HG03280 (cell line): ENCODE data around the gene HECTD4.
"Not testable (repeated sequence)": the region's sequence is repeated elsewhere in the genome, so short reads cannot be mapped to it uniquely, and the experiment has no call there.

Source experiments
- ATAC-seq: cut with Tn5 transposase; IDR thresholded peaks from one replicate; pipeline ENCODE4 v1.9.1; 2021; ENCODE audit warnings: mild to moderate bottlenecking, moderate library complexity; ENCODE audit not compliant: unreplicated experiment

The HECTD4 gene

DNA sequence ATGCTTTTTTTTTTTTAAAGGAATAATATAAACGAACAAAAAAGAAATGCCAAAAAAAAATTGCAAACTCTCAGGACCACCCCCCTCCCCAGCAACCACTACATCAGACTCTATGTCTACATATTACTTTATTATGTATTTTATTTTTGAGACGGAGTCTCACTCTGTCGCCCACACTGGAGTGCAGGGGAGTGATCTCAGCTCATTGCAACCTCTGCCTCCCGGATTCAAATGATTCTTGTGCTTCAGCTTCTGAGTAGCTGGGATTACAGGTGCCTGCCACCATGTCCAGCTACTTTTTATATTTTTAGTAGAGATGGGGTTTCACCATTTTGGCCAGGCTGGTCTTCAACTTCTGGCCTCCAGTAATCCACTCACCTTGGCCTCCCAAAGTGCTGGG, 22.9 kb downstream of the HECTD4 start:
- no peak for ATAC-seq

- no peak for ATAC-seq
Measured at GRCh38 chr12:112357214-112357613, 25.0 kb downstream of the HECTD4 start.

DNA sequence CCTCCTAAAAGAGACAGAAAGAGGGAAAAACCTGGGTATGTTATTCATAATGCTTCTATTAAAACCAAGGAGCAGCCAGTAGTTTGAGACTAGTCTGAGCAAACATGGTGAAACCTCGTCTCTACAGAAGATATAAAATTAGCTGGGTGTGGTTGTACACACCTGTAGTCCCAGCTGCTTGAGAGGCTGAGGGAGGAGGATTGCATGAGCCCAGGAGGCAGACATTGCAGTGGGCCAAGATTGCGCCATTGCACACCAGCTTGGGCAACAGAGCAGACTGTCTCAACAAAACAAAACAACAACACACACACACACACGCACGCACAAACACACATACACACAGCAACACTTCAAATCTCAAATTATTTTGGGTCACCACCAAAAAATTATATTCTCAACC, 27.8 kb downstream of the HECTD4 start:
- ATAC-seq, result no peak

- ATAC-seq, result no peak
Measured at GRCh38 chr12:112353393-112353792, 28.8 kb downstream of the HECTD4 start.

GRCh38 chr12:112352921-112353320, 29.3 kb downstream of the HECTD4 start:
- no peak for ATAC-seq

- no peak for ATAC-seq
Measured at GRCh38 chr12:112350593-112351592, 31.3 kb downstream of the HECTD4 start.

DNA sequence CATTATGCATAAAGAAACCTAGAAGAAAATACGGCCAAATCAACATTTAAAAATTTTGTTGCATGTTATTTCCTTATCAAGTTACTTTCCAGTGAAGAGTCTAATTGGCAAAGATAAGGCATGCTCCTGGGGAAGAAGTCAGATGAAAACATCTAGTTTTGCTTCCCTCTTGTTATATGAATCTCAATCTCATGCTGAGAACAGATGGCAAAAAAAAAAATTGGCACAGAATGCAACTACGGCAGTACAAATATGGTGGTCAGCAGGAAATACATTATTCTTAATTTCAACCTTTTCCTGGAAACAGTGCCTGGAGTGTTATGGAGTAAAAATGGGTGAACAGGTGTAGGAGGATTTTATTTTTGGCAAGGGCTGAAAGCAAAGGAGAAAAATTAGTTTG, 32.8 kb downstream of the HECTD4 start:
- ATAC-seq, result no peak

DNA sequence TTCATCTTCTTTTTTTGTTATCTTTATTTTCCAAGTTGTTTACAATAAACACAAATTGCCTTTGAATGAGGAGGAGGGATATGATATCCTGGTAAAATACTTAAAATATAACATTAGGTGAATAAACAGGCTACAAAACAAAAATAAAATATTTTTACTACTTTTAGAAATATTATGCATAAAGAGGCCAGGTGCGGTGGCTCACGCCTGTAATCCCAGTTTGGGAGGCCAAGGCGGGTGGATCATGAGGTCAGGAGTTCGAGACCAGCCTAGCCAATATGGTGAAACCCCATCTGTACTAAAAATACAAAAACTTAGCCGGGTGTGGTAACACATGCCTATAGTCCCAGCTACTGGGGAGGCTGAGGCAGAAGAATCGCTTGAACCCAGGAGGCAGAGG, 33.3 kb downstream of the HECTD4 start:
- not testable (repeated sequence) for ATAC-seq

- no peak for ATAC-seq
Measured at GRCh38 chr12:112347581-112347982, 34.6 kb downstream of the HECTD4 start.

GRCh38 chr12:112346194-112346593, 36.0 kb downstream of the HECTD4 start:
- ATAC-seq, result no peak

DNA sequence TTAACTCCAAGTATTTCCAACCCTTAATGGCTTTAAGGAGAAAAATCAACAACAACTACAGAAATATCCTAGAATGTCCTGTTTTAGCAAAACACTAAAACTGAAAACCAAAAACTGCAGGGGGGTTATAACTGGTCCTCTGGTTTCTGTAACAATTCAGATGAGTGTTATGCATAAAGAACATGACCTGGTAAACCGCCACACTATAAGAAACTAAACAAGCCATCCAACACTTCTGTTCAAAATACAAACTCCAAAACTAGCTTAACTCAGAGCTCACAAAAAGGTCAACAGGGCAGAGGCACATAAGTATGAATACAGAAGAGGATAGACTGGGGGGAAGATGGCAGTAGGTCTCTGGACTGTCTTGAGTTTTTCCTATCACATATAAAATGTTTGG, 38.0 kb downstream of the HECTD4 start:
- ATAC-seq, result no peak

DNA sequence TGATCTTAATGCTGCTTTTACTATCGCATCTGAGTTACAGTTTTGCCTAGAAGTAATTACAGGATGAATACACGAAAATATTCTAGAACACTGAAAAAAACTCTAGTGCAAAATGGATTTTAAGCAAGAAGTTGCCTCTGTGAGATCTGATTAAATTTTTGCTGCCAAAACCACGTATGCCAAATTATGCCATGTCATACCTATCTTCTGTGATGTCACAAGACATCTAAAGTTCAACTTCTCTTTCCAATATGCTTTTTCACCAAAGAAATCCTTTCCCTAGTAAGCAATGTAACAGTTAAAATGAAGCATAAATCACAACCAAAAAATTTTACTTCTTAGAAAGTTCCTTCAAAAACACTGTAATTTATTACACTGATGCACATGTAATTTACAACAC, 39.6 kb downstream of the HECTD4 start:
- no peak for ATAC-seq

GRCh38 chr12:112341046-112341825, 41.0 kb downstream of the HECTD4 start:
- ATAC-seq, result no peak

- no peak for ATAC-seq
Measured at GRCh38 chr12:112340230-112340629, 42.0 kb downstream of the HECTD4 start.

GRCh38 chr12:112334999-112335398, 47.2 kb downstream of the HECTD4 start:
- ATAC-seq, result not testable (repeated sequence)

DNA sequence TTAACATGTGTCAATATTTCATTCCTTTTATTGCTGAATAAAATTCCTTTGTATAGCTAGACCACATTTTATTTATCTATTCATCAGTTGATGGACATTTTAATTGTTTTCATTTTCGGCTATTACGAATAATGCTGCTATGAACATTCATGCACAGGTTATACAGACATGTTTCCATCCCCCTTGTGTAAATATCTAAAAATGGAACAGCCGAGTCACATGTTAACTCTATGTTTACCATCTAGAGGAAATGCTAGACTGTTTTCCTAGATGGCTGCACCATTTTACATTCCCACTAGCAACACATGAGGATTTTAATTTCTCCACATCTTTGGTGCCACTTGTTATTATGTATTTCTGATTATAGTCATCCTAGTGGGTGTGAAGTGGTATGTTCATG, 49.2 kb downstream of the HECTD4 start:
- ATAC-seq, result no peak

GRCh38 chr12:112331886-112332285, 50.3 kb downstream of the HECTD4 start:
- ATAC-seq, result no peak

GRCh38 chr12:112330706-112331105, 51.5 kb downstream of the HECTD4 start:
- ATAC-seq, result no peak

GRCh38 chr12:112328456-112329124, 53.6 kb downstream of the HECTD4 start:
- ATAC-seq, result no peak

DNA sequence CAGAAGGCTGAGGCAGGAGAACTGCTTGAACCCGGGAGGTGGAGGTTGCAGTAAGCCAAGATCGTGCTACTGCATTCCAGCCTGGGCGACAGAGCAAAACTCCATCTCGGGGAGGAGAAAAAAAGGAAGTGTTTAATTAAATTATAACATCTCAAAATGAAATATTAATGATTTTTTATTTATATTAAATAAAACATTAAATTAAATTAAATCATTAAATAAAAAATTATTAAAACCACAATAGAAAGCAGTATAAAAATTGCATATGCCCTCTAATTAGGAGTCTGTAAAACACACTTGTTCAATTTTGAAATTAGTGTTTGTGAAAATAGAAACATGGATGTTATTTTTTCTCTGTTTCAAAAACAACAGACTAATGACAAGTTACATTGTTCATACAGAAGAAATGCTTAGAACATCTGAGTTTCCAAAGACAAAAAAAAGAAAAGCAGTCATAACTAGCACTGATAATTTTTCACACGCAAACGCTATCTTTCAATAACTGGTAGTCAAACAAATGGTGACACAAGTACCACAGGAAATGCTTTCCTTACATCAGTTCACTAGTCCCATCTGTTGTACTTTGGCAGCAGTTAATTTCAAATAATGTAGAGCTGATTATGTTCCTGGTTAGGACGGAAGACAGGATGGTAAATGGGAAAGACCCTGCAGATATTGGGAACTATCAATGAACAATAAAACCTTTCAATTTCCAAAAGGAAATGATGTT, 54.9 kb downstream of the HECTD4 start:
- ATAC-seq, result no peak
